Activated CD8-positive, alpha-beta memory T cell treated with anti-CD3 and anti-CD28 coated beads, Interleukin-2, amount 10 ng/mL, durations not matched to agents 7 days and 5 days (primary cell): ENCODE data around the gene CRCP. TPM values are rescaled to one million over a fixed set of nuclear protein-coding genes. Genes with fewer than 3 reads are reported as not detected.
A peak's percentile ranks its signal among the peaks of the same experiment; 100 is the strongest.
"Not testable (repeated sequence)": the region's sequence is repeated elsewhere in the genome, so short reads cannot be mapped to it uniquely, and the experiment has no call there.

Experiments used
- ATAC-seq: fragments of 150-1000 bp; cut with Tn5 transposase; one replicate; pipeline ENCODE4 v1.10.0; 2021; ENCODE audit warnings: moderate library complexity
- CTCF ChIA-PET: fragments of 350-600 bp; sonication (Branson Sonifier 250); formaldehyde crosslinking; loops from one replicate; lab custom pipeline; 2021; ENCODE audit warnings: antibody characterized with exemption; lab: Charles Lee
- DNase-seq: peaks from one replicate; pipeline ENCODE4 v3.0.0-alpha.2; 2020
- H3K27ac Mint-ChIP-seq: one replicate; pipeline ENCODE4 v1.8.0; 2021; ENCODE audit warnings: mild to moderate bottlenecking, mixed read lengths
- H3K27me3 Mint-ChIP-seq: one replicate; pipeline ENCODE4 v1.8.0; 2021; ENCODE audit warnings: mixed read lengths
- H3K36me3 Mint-ChIP-seq: one replicate; pipeline ENCODE4 v1.8.0; 2021; ENCODE audit warnings: mild to moderate bottlenecking, mixed read lengths
- H3K4me1 Mint-ChIP-seq: one replicate; pipeline ENCODE4 v1.8.0; 2021; ENCODE audit warnings: mixed read lengths
- H3K4me3 Mint-ChIP-seq: one replicate; pipeline ENCODE4 v1.8.0; 2021; ENCODE audit warnings: mild to moderate bottlenecking, moderate library complexity, mixed read lengths
- H3K9me3 Mint-ChIP-seq: one replicate; pipeline ENCODE4 v1.8.0; 2022; ENCODE audit warnings: low read depth, mixed read lengths
- total RNA-seq, 2 experiments: library from RNA; stranded (reverse); gene quantifications; one replicate each; pipeline ENCODE4 v1.2.3, GENCODE V29; 2021

Gene CRCP
- total RNA-seq: 10 to 100 TPM; 28.3 to 29.4 TPM

GRCh38 chr7:66114743-66115649 is at the start of gene CRCP:
Gene CRCP (plus strand): TSS chr7:66114847. CDS start chr7:66114963, 116 bp downstream.
- CTCF ChIA-PET: interaction anchor here (0.9 to 1.1 kb wide), 2 partner anchors 11 to 16 kb away, joined by 3 read pairs; no protein-coding TSS in a partner anchor
- H3K27me3 Mint-ChIP-seq: no peaks in the 10 kb centered on the region
- H3K4me3 Mint-ChIP-seq: peak within 1 kb of the TSS; percentile 89
- DNase-seq (peak; percentile 88), ATAC-seq (peak; percentile 93)
- peaks cover 18% of the 10 kb centered on the region for H3K36me3 Mint-ChIP-seq
- peak within 1 kb of the TSS; percentile 97 for H3K27ac Mint-ChIP-seq
- H3K4me1 Mint-ChIP-seq: peaks cover 34% of the 10 kb centered on the region
- no peaks in the 10 kb centered on the region for H3K9me3 Mint-ChIP-seq

- Mint-ChIP-seq H3K27me3 (peaks cover 5% of the 10 kb centered on the region), H3K4me1 (peaks cover 3% of the 10 kb centered on the region)
- CTCF ChIA-PET: no interaction called here
Observed at GRCh38 chr7:66069732-66070131, 44.9 kb upstream of the CRCP start.

GRCh38 chr7:66070222-66070621 is 44.4 kb upstream of the CRCP start:
- H3K9me3 Mint-ChIP-seq: peaks cover 2% of the 10 kb centered on the region
- no peak for DNase-seq
- no peaks in the 10 kb centered on the region for H3K36me3 Mint-ChIP-seq
- H3K4me3 Mint-ChIP-seq: no peak overlapping the region
- peaks cover 5% of the 10 kb centered on the region for H3K27me3 Mint-ChIP-seq
- H3K4me1 Mint-ChIP-seq: peaks cover 4% of the 10 kb centered on the region
- no peak overlapping the region for H3K27ac Mint-ChIP-seq
- ATAC-seq: no peak
- CTCF ChIA-PET: no interaction called here

More at GRCh38 chr7:66069732-66070131, 44.9 kb upstream of the CRCP start:
- no peaks in the 10 kb centered on the region for H3K36me3 Mint-ChIP-seq
- peaks cover 2% of the 10 kb centered on the region for H3K9me3 Mint-ChIP-seq
- no peak for DNase-seq
- no peak overlapping the region for H3K27ac Mint-ChIP-seq
- H3K4me3 Mint-ChIP-seq: no peak overlapping the region
- no peak for ATAC-seq

- not testable (repeated sequence) for H3K9me3 Mint-ChIP-seq, H3K27ac Mint-ChIP-seq, H3K4me3 Mint-ChIP-seq, H3K36me3 Mint-ChIP-seq, H3K27me3 Mint-ChIP-seq, DNase-seq, ATAC-seq
- H3K4me1 Mint-ChIP-seq: peaks cover 17% of the 10 kb centered on the region
- CTCF ChIA-PET: interaction anchor here (0.7 to 2.2 kb wide), 4 partner anchors 39 to 601 kb away, joined by 3 to 7 read pairs (median 3); partner anchors contain the start of gene GUSB
Observed at GRCh38 chr7:66072208-66072607, 42.4 kb upstream of the CRCP start.

DNA sequence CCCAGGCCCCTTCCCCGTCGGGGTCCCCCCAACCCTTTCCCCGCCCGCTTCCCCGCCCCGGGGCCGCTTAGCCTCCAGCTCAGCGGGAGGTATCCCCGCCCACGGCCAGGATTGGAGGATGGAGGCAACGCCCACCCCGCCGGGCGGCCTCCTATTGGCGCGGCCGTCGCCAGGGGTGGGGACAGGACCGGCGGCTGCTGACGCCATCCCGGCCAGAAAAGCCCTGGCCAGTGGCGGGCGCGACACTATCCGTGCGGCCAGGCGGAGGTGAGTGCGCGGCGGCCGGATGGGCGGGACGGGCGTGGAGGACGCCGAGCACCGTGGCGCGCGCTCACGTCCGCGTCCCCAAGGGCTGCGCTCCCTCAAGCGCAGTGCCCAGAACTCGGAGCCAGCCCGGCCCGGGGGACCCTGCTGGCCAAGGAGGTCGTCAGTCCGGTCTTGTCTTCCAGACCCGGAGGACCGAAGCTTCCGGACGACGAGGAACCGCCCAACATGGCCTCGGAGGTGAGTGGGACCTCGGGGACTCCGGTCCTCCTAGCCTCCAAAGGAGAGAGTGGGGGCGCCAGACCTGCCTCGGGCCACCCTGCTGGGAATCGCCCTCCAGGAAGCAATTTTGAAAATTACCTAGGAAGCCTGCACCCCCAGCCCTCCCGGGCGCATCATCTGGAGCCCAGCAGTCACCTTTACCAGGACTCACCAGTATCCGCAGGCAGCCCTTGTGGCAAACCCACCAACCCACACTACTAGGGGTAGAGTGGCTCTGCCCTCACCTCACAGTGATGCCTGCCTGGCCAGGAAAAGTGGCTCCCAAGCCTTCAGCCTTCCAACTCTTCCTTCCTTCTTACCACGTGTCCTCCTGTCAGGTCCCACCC is 38.8 kb upstream of the CRCP start, which contains the start of gene ASL:
TSS of gene ASL (plus strand) at position 230 of the 872 bp plus-strand sequence. CDS start at position 493, 263 bp downstream.
- H3K4me1 Mint-ChIP-seq: peaks cover 20% of the 10 kb centered on the region
- peak within 1 kb of the TSS; percentile 80 for H3K4me3 Mint-ChIP-seq
- CTCF ChIA-PET: no interaction called here
- peak; percentile 98 for ATAC-seq
- peak; percentile 92 for DNase-seq
- H3K36me3 Mint-ChIP-seq: no peaks in the 10 kb centered on the region
- H3K9me3 Mint-ChIP-seq: no peaks in the 10 kb centered on the region
- H3K27me3 Mint-ChIP-seq: no peaks in the 10 kb centered on the region
- H3K27ac Mint-ChIP-seq: peak within 1 kb of the TSS; percentile 74

- DNase-seq (no peak), ATAC-seq (no peak)
- H3K4me1 Mint-ChIP-seq: peaks cover 20% of the 10 kb centered on the region
- H3K27ac Mint-ChIP-seq: peak overlapping the region; percentile 74
- H3K36me3 Mint-ChIP-seq: no peaks in the 10 kb centered on the region
- no peaks in the 10 kb centered on the region for H3K27me3 Mint-ChIP-seq
- H3K9me3 Mint-ChIP-seq: no peaks in the 10 kb centered on the region
- peak overlapping the region; percentile 80 for H3K4me3 Mint-ChIP-seq
- CTCF ChIA-PET: interaction anchor here (1.5 kb wide), 1 partner anchor 15 kb away, joined by 4 read pairs; no protein-coding TSS in a partner anchor
Observed at GRCh38 chr7:66076462-66077329, 38.0 kb upstream of the CRCP start.

DNA sequence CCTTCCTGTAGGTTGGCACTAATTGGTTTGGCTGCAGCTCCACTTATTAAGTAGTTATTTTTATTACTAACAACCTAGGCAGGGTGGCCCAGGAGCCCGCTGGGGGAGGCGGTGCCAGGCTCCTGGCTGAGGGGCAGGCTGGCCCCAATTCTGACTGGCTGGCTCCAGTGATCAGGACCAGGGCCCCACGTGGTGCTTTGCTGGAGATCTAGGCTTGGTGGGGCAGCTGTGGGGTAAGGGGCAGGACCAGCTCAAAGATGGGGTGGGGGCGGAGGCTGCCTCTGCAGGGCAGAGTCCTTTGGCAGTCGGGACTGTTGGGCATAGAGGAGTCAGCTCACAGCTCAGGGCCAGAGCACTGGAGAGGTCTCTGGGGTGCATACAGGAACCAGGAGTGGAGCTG is 36.6 kb upstream of the CRCP start:
- CTCF ChIA-PET: interaction anchor here (1.5 kb wide), 1 partner anchor 14 kb away, joined by 4 read pairs; no protein-coding TSS in a partner anchor
- Mint-ChIP-seq H3K27me3 (no peaks in the 10 kb centered on the region), H3K4me3 (no peak overlapping the region), H3K4me1 (peaks cover 17% of the 10 kb centered on the region), H3K9me3 (no peaks in the 10 kb centered on the region), H3K36me3 (no peaks in the 10 kb centered on the region), H3K27ac (no peak overlapping the region)
- DNase-seq (no peak), ATAC-seq (no peak)

GRCh38 chr7:66082083-66082482 is 32.6 kb upstream of the CRCP start:
- CTCF ChIA-PET: no interaction called here
- no peaks in the 10 kb centered on the region for H3K9me3 Mint-ChIP-seq

GRCh38 chr7:66082886-66083415 is 31.7 kb upstream of the CRCP start:
- peaks cover 1% of the 10 kb centered on the region for H3K36me3 Mint-ChIP-seq
- CTCF ChIA-PET: interaction anchor here (1.2 kb wide), 1 partner anchor 10 kb away, joined by 3 read pairs; no protein-coding TSS in a partner anchor
- no peaks in the 10 kb centered on the region for H3K9me3 Mint-ChIP-seq
- ATAC-seq: no peak
- no peaks in the 10 kb centered on the region for H3K4me1 Mint-ChIP-seq
- no peak overlapping the region for H3K27ac Mint-ChIP-seq
- no peak for DNase-seq
- H3K27me3 Mint-ChIP-seq: no peaks in the 10 kb centered on the region
- no peak overlapping the region for H3K4me3 Mint-ChIP-seq

More at GRCh38 chr7:66082083-66082482, 32.6 kb upstream of the CRCP start:
- DNase-seq (no peak), ATAC-seq (no peak)
- Mint-ChIP-seq H3K27me3 (no peaks in the 10 kb centered on the region), H3K4me1 (peaks cover 4% of the 10 kb centered on the region), H3K36me3 (peaks cover 1% of the 10 kb centered on the region), H3K4me3 (no peak overlapping the region), H3K27ac (no peak overlapping the region)

- Mint-ChIP-seq H3K4me1 (no peaks in the 10 kb centered on the region), H3K4me3 (no peak overlapping the region), H3K36me3 (peaks cover 1% of the 10 kb centered on the region), H3K27ac (no peak overlapping the region), H3K9me3 (no peaks in the 10 kb centered on the region), H3K27me3 (no peaks in the 10 kb centered on the region)
- no peak for DNase-seq
- ATAC-seq: no peak
- CTCF ChIA-PET: interaction anchor here (1.2 kb wide), 1 partner anchor 10 kb away, joined by 3 read pairs; no protein-coding TSS in a partner anchor
Observed at GRCh38 chr7:66083677-66084076, 31.0 kb upstream of the CRCP start.

- Mint-ChIP-seq H3K4me3 (no peak overlapping the region), H3K27me3 (no peaks in the 10 kb centered on the region), H3K36me3 (peaks cover 1% of the 10 kb centered on the region), H3K9me3 (no peaks in the 10 kb centered on the region), H3K27ac (no peak overlapping the region), H3K4me1 (no peaks in the 10 kb centered on the region)
- no peak for DNase-seq
- no peak for ATAC-seq
- CTCF ChIA-PET: no interaction called here
Observed at GRCh38 chr7:66088861-66089838, 25.5 kb upstream of the CRCP start.
